ENCODE results near the gene DCDC2C. TPM values are rescaled to one million over a fixed set of nuclear protein-coding genes. Genes with fewer than 3 reads are reported as not detected.

Gene DCDC2C
- total RNA-seq, 1 experiment from 2014 or later = 0.43 TPM

- no peak for DNase-seq (ENCODE audit: low spot score)
- ChIA-PET CTCF (no interaction called here), POLR2A (ENCODE audit: low non-redundant PET) (no interaction called here)
- H3K9me3 ChIP-seq (ENCODE audit: low read depth, low read length, poor library complexity, severe bottlenecking) = no peaks in the 10 kb centered on the region
- no peak overlapping the region for H3K27ac ChIP-seq (ENCODE audit: low read depth, low read length, poor library complexity, severe bottlenecking)
- TF ChIP-seq CTCF (conservative IDR thresholded peaks at IDR 0.05; ENCODE audit: low read depth, low read length) (no peak), EZH2 (IDR thresholded peaks at IDR 0.05; ENCODE audit: borderline replicate concordance, low read depth, low read length, poor library complexity, severe bottlenecking) (no peak)
- no peak overlapping the region for H3K4me3 ChIP-seq (ENCODE audit: low read depth, low read length, poor library complexity, severe bottlenecking)
- intact Hi-C loops (cut with micrococcal nuclease; ENCODE audit: unreplicated experiment) = no loop called here
- H3K4me1 ChIP-seq (ENCODE audit: insufficient read depth, low read length, poor library complexity, severe bottlenecking) = no peaks in the 10 kb centered on the region
- BruUV-seq (replicated peaks) = no TSS peak
- H3K36me3 ChIP-seq (ENCODE audit: insufficient read depth, low read length, poor library complexity, severe bottlenecking) = no peaks in the 10 kb centered on the region
- no peaks in the 10 kb centered on the region for H3K27me3 ChIP-seq (replicated peaks; ENCODE audit: insufficient read depth, low read depth, low read length, poor library complexity)
Measured at GRCh38 chr2:3769766-3770165, 66.4 kb downstream of the DCDC2C start.

- DNase-seq (ENCODE audit: low spot score) = no peak
- H3K4me3 ChIP-seq (ENCODE audit: low read depth, low read length, poor library complexity, severe bottlenecking) = no peak overlapping the region
- ChIA-PET CTCF (no interaction called here), POLR2A (ENCODE audit: low non-redundant PET) (no interaction called here)
- no peak overlapping the region for H3K27ac ChIP-seq (ENCODE audit: low read depth, low read length, poor library complexity, severe bottlenecking)
- H3K9me3 ChIP-seq (ENCODE audit: low read depth, low read length, poor library complexity, severe bottlenecking) = no peaks in the 10 kb centered on the region
- intact Hi-C loops (cut with micrococcal nuclease; ENCODE audit: unreplicated experiment) = no loop called here
- BruUV-seq (replicated peaks) = no TSS peak
- no peaks in the 10 kb centered on the region for H3K27me3 ChIP-seq (replicated peaks; ENCODE audit: insufficient read depth, low read depth, low read length, poor library complexity)
- H3K4me1 ChIP-seq (ENCODE audit: insufficient read depth, low read length, poor library complexity, severe bottlenecking) = no peaks in the 10 kb centered on the region
- no peak for TF ChIP-seq EZH2 (IDR thresholded peaks at IDR 0.05; ENCODE audit: borderline replicate concordance, low read depth, low read length, poor library complexity, severe bottlenecking)
- TF ChIP-seq CTCF (conservative IDR thresholded peaks at IDR 0.05; ENCODE audit: low read depth, low read length) = no peak
- H3K36me3 ChIP-seq (ENCODE audit: insufficient read depth, low read length, poor library complexity, severe bottlenecking) = no peaks in the 10 kb centered on the region
Measured at GRCh38 chr2:3770724-3771415, 67.5 kb downstream of the DCDC2C start.

- DNase-seq (ENCODE audit: low spot score) = no peak
- POLR2A ChIA-PET (ENCODE audit: low non-redundant PET) = no interaction called here
- H3K27me3 ChIP-seq (replicated peaks; ENCODE audit: insufficient read depth, low read depth, low read length, poor library complexity) = no peaks in the 10 kb centered on the region
- BruUV-seq (replicated peaks) = no TSS peak
- no peaks in the 10 kb centered on the region for H3K36me3 ChIP-seq (ENCODE audit: insufficient read depth, low read length, poor library complexity, severe bottlenecking)
- intact Hi-C loops (cut with micrococcal nuclease; ENCODE audit: unreplicated experiment) = no loop called here
- CTCF ChIA-PET = no interaction called here
- no peak overlapping the region for H3K27ac ChIP-seq (ENCODE audit: low read depth, low read length, poor library complexity, severe bottlenecking)
- no peaks in the 10 kb centered on the region for H3K4me1 ChIP-seq (ENCODE audit: insufficient read depth, low read length, poor library complexity, severe bottlenecking)
- H3K9me3 ChIP-seq (ENCODE audit: low read depth, low read length, poor library complexity, severe bottlenecking) = no peaks in the 10 kb centered on the region
- no peak overlapping the region for H3K4me3 ChIP-seq (ENCODE audit: low read depth, low read length, poor library complexity, severe bottlenecking)
- TF ChIP-seq CTCF (conservative IDR thresholded peaks at IDR 0.05; ENCODE audit: low read depth, low read length) = no peak
- no peak for TF ChIP-seq EZH2 (IDR thresholded peaks at IDR 0.05; ENCODE audit: borderline replicate concordance, low read depth, low read length, poor library complexity, severe bottlenecking)
Measured at GRCh38 chr2:3771576-3771975, 68.2 kb downstream of the DCDC2C start.

Data from A673 (cell line).